ENCODE data around the gene SF1.

Gene SF1

GRCh38 chr11:64723117-64723906, 55.0 kb downstream of the SF1 start, which contains the start of gene NRXN2:
TSS of gene NRXN2 (minus strand) at chr11:64723197. CDS start at chr11:64713699, 9,498 bp downstream.
- DNase-seq = peak; percentile 87

- no peak for DNase-seq
These were observed 55.9 kb downstream of the SF1 start for GRCh38 chr11:64722141-64723065.

- DNase-seq = no peak
These were observed 57.0 kb downstream of the SF1 start for GRCh38 chr11:64721359-64721699.

GRCh38 chr11:64720640-64721358, 57.5 kb downstream of the SF1 start:
- no peak for DNase-seq

- no peak for DNase-seq
These were observed 58.2 kb downstream of the SF1 start for GRCh38 chr11:64720167-64720566.

DNA sequence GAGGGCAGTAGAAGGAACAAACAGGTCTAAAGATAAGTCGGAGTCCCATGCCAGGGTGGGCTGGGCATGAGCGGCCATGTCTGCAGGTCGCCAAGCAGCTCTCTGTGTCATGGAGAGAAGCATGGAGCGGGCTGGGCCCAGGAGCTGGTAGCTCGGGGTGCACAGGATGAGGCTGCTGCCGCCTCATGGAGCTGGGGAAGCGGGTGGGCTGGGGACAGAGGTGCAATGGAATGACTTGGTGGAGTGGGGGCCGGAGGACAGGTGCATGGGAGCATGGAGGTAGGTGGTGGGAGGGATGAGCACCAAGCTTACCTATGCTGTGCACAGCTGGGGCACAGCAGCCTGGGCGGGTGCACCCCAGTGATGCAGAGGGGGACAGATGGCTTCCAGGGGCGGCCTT, 58.9 kb downstream of the SF1 start:
- no peak for DNase-seq

DNA sequence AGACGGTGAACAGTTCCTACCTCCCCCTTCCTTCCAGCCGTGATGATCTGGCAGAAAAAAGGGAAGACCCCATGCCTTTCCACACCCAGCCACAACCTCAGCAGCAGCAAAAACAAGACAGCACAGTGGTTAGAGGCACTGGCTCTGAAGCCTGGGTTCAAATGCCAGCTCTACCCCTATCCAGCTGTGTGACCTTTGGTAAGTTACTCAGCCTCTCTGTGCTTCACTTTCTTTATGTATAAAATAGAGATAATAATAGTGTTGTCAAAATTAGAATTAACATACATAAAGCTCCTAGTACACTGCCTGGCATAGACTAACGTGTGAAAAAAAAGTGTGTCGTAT, 59.6 kb downstream of the SF1 start:
- no peak for DNase-seq

DNA sequence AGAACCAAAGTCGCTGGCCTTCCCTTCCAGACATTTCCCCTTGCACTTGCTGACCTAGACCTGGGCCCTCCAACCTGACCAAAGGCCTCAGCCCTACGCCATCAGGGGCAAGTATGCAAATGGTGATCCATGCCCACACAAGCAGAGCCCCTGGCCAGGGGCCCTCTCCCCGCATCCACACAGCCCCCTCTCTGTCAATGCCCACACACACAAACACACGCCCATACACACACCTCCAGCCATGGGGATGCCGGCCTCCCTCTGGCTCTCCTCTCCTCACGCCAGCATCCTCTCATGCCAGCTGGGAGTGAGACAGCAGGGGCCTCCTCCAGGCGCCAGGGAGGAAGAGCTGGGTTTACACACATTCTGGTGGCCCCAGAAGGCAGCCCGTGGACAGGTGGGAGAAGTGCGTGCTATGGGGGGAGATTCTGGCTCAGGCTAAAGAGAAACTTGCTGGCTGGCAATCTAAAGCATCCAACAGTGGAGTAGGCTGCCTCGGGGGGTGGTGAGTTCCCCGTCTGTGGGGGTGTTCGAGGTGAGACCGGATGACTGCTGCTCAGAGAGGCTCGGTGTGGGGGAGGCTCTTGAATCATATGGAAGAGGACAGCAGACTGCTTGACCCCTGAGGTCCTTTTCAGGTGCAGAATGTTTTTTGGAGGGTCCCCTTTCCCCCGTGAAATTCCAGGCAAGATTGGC, 60.1 kb downstream of the SF1 start:
- DNase-seq = no peak

GRCh38 chr11:64717268-64717578, 61.1 kb downstream of the SF1 start:
- DNase-seq = no peak

- DNase-seq = no peak
These were observed 61.7 kb downstream of the SF1 start for GRCh38 chr11:64716473-64717267.

GRCh38 chr11:64715756-64716472, 62.4 kb downstream of the SF1 start:
- DNase-seq = no peak

- DNase-seq = no peak
These were observed 63.2 kb downstream of the SF1 start for GRCh38 chr11:64715110-64715509.

- no peak for DNase-seq
These were observed 63.7 kb downstream of the SF1 start for GRCh38 chr11:64714666-64715065.
